Natural killer cell (primary cell): ENCODE data around the gene ENPEP. TPM values are rescaled to one million over a fixed set of nuclear protein-coding genes. Genes with fewer than 3 reads are reported as not detected.

ENCODE experiments used
- ATAC-seq, 3 donors: fragments of 150-1000 bp in 2 of 3; fragments of 200-7000 bp in 1 of 3; cut with Tn5 transposase; 1 replicate in 1 of 3; 2 replicates in 2 of 3; pipeline ENCODE4 v1.10.0; 2021; ENCODE audit warnings: mild to moderate bottlenecking in 2 of 3, moderate library complexity in 2 of 3
- DNase-seq, 2 donors: peaks; one replicate each; pipeline versions ENCODE4 v3.0.0 to v3.0.0-alpha.2; 2013 to 2021; ENCODE audit warnings: mixed read lengths in 1 of 2
- H3K27ac ChIP-seq: one replicate; pipeline ENCODE4 v1.5.1; 2013; ENCODE audit warnings: mild to moderate bottlenecking, low read length
- H3K27me3 ChIP-seq: one replicate; pipeline ENCODE4 v1.6.1; 2013; ENCODE audit warnings: low read length; ENCODE audit not compliant: control insufficient read depth, insufficient read depth
- H3K36me3 ChIP-seq: one replicate; pipeline ENCODE4 v1.6.1; 2013; ENCODE audit warnings: low read length; ENCODE audit not compliant: control insufficient read depth, insufficient read depth
- H3K4me1 ChIP-seq: one replicate; pipeline ENCODE4 v1.6.1; 2013; ENCODE audit warnings: low read length; ENCODE audit not compliant: control insufficient read depth, insufficient read depth
- H3K4me3 ChIP-seq: one replicate; pipeline ENCODE4 v1.5.1; 2013; ENCODE audit warnings: low read length
- H3K9me3 ChIP-seq: one replicate; pipeline ENCODE4 v1.6.1; 2013; ENCODE audit warnings: low read length; ENCODE audit not compliant: control insufficient read depth, insufficient read depth
- H3K27ac Mint-ChIP-seq, 2 donors: one replicate each; pipeline ENCODE4 v1.8.0; 2022; ENCODE audit warnings: mild to moderate bottlenecking in 2 of 2, mixed read lengths in 2 of 2, moderate library complexity in 1 of 2
- H3K27me3 Mint-ChIP-seq, 2 donors: one replicate each; pipeline ENCODE4 v1.8.0; 2022; ENCODE audit warnings: low read depth in 2 of 2, mixed read lengths in 2 of 2
- H3K36me3 Mint-ChIP-seq: one replicate; pipeline ENCODE4 v1.8.0; 2022; ENCODE audit warnings: mixed read lengths
- H3K4me1 Mint-ChIP-seq, 2 donors: one replicate each; pipeline ENCODE4 v1.8.0; 2022; ENCODE audit warnings: mixed read lengths in 2 of 2
- H3K4me3 Mint-ChIP-seq: one replicate; pipeline ENCODE4 v1.8.0; 2022; ENCODE audit warnings: mild to moderate bottlenecking, moderate library complexity, mixed read lengths
- H3K9me3 Mint-ChIP-seq, 2 donors: one replicate each; pipeline ENCODE4 v1.8.0; 2022; ENCODE audit warnings: mixed read lengths in 2 of 2
- WGBS: methylation state at CpG from one replicate; pipeline ENCODE4 v1.1.7; 2013; ENCODE audit warnings: missing lambda C conversion rate; ENCODE audit not compliant: insufficient coverage; 5-methylcytosine and 5-hydroxymethylcytosine counted together
- intact Hi-C: fragments of 100-400 bp; cut with micrococcal nuclease; formaldehyde crosslinking; loops from one replicate; pipeline ENCODE4 v1.14.2; 2022
- total RNA-seq, 4 donors: library from RNA; stranded (reverse); fragments of 120-200 nt in 1 of 4; gene quantifications; one replicate each; pipeline versions ENCODE4 v1.2.3 to v1.2.4, GENCODE V29; 2013 to 2022
- TF ChIP-seq, protein P1 (sequence below): fragments of 200-600 bp; IDR thresholded peaks from one replicate; pipeline ENCODE4 v1.8.0; 2022; ENCODE audit warnings: antibody characterized with exemption

Gene ENPEP
- total RNA-seq, 3 donors from 2014 or later (not counting 1 experiment from before 2014, with no cell fraction given) = 0.07 TPM; not detected in 2

DNA sequence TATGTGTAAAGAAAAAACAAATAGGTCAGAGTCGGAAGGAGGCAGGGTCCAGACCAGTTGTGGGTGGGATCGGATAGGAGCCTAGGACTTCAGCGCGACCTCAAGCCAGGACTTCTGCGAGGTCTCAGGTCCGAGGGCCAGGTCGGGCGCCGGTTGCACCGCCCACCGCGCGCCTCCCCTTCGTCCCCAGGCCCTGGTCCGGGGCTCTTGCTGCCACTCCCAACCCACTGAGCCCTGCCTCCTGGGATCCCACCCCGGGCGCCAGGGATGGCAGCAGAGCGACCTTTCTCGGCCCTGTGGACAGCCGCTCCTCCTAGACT, 134.6 kb downstream of the ENPEP start:
- Mint-ChIP-seq H3K36me3 (no peaks in the 10 kb centered on the region), H3K9me3 (peaks cover 0 to 3% of the 10 kb centered on the region in 2 donors), H3K27me3 (peaks cover 41 to 48% of the 10 kb centered on the region in 2 donors), H3K4me3 (no peak overlapping the region), H3K27ac (no peak overlapping the region), H3K4me1 (no peaks in the 10 kb centered on the region)
- intact Hi-C loops = no loop called here
- Histone ChIP-seq H3K27me3 (peaks cover 43% of the 10 kb centered on the region), H3K27ac (no peak overlapping the region), H3K9me3 (no peaks in the 10 kb centered on the region), H3K4me3 (no peak overlapping the region), H3K4me1 (no peaks in the 10 kb centered on the region), H3K36me3 (no peaks in the 10 kb centered on the region)
- ATAC-seq (no peak), DNase-seq (no peak)
- TF ChIP-seq, protein P1, sequence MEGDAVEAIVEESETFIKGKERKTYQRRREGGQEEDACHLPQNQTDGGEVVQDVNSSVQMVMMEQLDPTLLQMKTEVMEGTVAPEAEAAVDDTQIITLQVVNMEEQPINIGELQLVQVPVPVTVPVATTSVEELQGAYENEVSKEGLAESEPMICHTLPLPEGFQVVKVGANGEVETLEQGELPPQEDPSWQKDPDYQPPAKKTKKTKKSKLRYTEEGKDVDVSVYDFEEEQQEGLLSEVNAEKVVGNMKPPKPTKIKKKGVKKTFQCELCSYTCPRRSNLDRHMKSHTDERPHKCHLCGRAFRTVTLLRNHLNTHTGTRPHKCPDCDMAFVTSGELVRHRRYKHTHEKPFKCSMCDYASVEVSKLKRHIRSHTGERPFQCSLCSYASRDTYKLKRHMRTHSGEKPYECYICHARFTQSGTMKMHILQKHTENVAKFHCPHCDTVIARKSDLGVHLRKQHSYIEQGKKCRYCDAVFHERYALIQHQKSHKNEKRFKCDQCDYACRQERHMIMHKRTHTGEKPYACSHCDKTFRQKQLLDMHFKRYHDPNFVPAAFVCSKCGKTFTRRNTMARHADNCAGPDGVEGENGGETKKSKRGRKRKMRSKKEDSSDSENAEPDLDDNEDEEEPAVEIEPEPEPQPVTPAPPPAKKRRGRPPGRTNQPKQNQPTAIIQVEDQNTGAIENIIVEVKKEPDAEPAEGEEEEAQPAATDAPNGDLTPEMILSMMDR = no peak
- 12% methylated on average over 20 of the region's 20 CpGs for WGBS

DNA sequence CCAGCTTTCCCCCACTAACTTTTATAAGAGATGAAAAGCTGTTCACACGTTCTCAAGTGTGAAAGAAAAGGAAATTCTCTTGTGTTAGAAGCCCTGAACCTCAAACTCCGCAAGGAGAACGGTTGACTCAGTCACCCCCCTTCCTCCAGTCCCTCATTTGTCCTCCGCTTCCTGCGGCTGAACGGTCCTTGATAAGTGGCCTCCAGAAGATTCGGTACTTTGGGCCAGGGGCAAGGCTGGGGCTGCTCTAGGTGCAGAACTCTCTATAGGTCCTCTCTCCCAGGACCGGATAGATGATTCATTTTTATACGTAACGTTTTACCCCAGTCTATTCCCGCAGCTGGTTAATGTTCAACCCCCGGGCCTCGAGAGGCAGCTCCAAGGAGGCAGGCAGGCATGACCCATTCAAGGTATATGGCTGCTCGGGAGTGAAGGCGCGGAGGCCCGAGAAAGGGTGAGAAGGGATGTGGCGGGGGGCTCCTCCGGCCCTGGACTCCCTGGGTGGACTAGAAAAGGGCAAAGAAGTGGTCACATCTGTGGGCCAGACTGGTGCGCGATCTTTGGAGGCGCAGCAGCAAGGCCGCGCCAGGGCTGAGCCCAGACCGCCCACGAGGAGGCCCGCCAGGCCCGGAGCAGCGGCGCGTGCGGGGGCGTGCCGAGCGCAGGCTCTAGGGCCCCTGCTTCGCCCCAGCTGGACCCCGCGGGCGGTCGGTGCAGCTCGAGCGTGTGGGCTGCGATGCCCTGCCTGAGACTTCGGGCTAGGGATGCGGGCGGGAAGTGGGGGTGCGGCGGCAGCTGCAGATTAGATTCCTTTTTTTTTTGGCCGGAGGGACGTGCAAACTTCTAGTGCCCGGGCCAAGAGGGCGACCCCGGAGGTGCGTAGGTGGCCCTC, 135.2 kb downstream of the ENPEP start:
- Mint-ChIP-seq H3K27me3 (peaks cover 47 to 54% of the 10 kb centered on the region in 2 donors), H3K36me3 (no peaks in the 10 kb centered on the region), H3K27ac (no peak overlapping the region), H3K4me3 (no peak overlapping the region), H3K4me1 (no peaks in the 10 kb centered on the region), H3K9me3 (peaks cover 0 to 3% of the 10 kb centered on the region in 2 donors)
- TF ChIP-seq, protein P1 = no peak
- Histone ChIP-seq H3K27me3 (peaks cover 48% of the 10 kb centered on the region), H3K4me1 (no peaks in the 10 kb centered on the region), H3K4me3 (no peak overlapping the region), H3K36me3 (no peaks in the 10 kb centered on the region), H3K9me3 (no peaks in the 10 kb centered on the region), H3K27ac (no peak overlapping the region)
- intact Hi-C loops = no loop called here
- 7% methylated on average over 54 of the region's 54 CpGs for WGBS
- DNase-seq (no peak), ATAC-seq (no peak)

DNA sequence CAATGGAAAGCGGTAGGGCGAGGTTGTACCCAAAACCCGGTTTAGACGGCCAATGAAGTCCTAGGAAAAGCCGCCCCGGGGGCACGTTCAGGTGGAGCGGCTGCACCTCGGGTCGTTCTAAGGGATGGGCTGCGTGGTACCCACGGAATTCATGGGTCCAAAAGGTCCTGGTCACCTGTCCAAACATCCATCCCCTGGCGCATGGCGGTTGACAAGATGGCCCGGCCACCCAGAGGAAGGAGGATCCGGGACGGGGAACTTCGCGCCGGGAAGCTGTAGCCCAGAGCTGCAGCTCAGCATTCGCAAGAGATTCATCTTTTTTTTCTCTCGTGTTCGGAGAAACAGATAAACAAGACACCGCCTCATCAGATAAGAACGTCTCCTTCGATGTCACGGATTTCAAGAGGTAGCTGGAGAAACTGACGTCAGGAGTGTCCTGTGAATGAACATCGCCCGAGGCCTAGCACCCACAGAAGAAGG, 136.1 kb downstream of the ENPEP start:
- intact Hi-C loops = no loop called here
- Histone ChIP-seq H3K36me3 (no peaks in the 10 kb centered on the region), H3K9me3 (no peaks in the 10 kb centered on the region), H3K4me3 (no peak overlapping the region), H3K4me1 (no peaks in the 10 kb centered on the region), H3K27me3 (peaks cover 55% of the 10 kb centered on the region), H3K27ac (no peak overlapping the region)
- Mint-ChIP-seq H3K4me3 (no peak overlapping the region), H3K9me3 (peaks cover 0 to 3% of the 10 kb centered on the region in 2 donors), H3K4me1 (no peaks in the 10 kb centered on the region), H3K36me3 (no peaks in the 10 kb centered on the region), H3K27ac (no peak overlapping the region), H3K27me3 (peaks cover 55 to 61% of the 10 kb centered on the region in 2 donors)
- WGBS = 14% methylated on average over 30 of the region's 30 CpGs
- DNase-seq (no peak), ATAC-seq (no peak)
- TF ChIP-seq, protein P1 = no peak
